Measurements from ENCODE around the gene ALPK1. TPM values are rescaled to one million over a fixed set of nuclear protein-coding genes. Genes with fewer than 3 reads are reported as not detected.

The ALPK1 gene
- total and polyA plus RNA-seq, 2 of the 4 experiments (the other 2 are of a cell fraction), result 3.3 to 7.9 TPM

- DNase-seq, result no peak
- Histone ChIP-seq H3K56ac (ENCODE audit: extremely low read depth, insufficient read depth, low read length) (no peak overlapping the region), H2BK20ac (ENCODE audit: low read depth, low read length) (no peak overlapping the region), H3K4me1 (ENCODE audit: control insufficient read depth, insufficient read depth, low read length) (peaks cover 3% of the 10 kb centered on the region; the same call in 1 of the 2 replicates), H3K4me2 (ENCODE audit: low read depth, low read length) (no peak overlapping the region), H2AK9ac (replicated peaks; ENCODE audit: low read depth, low read length, poor library complexity) (no peak overlapping the region), H3K18ac (ENCODE audit: low read depth, low read length) (no peak overlapping the region), H3K14ac (replicated peaks; ENCODE audit: low read depth, low read length) (no peak overlapping the region), H2BK15ac (ENCODE audit: low read depth, low read length) (no peak overlapping the region), H3K9me3 (ENCODE audit: control insufficient read depth, insufficient read depth, low read length) (no peaks in the 10 kb centered on the region), H4K91ac (ENCODE audit: insufficient read depth, low read depth, low read length) (no peak overlapping the region), H4K20me1 (ENCODE audit: insufficient read depth, low read length) (no peaks in the 10 kb centered on the region), H2AK5ac (ENCODE audit: low read depth, low read length) (no peak overlapping the region), H3K23ac (ENCODE audit: low read depth, low read length) (no peak overlapping the region), H3K9me1 (ENCODE audit: insufficient read depth, low read length) (peaks cover 3% of the 10 kb centered on the region; the same call in 1 of the 2 replicates), H2AFZ (replicated peaks; ENCODE audit: low read length, poor library complexity) (no peak overlapping the region), H3K79me1 (ENCODE audit: low read depth in 1 of 2, low read length in 2 of 2) (no peaks in the 10 kb centered on the region), H3K27me3 (ENCODE audit: control insufficient read depth, insufficient read depth, low read length) (no peaks in the 10 kb centered on the region), H4K8ac (ENCODE audit: low read depth in 2 of 2, low read length in 2 of 2) (no peak overlapping the region), H4K5ac (ENCODE audit: low read depth, low read length) (no peak overlapping the region), H2BK120ac (ENCODE audit: low read depth, low read length) (no peak overlapping the region), H3K27ac (ENCODE audit: insufficient read depth, low read length) (no peak overlapping the region), H3K9ac (ENCODE audit: low read depth, low read length) (no peak overlapping the region), H3K4me3 (ENCODE audit: insufficient read depth, low read depth, low read length) (no peak overlapping the region), H3K4ac (ENCODE audit: low read depth, low read length) (no peak overlapping the region), H2BK5ac (ENCODE audit: low read depth, low read length, poor library complexity, severe bottlenecking) (no peak overlapping the region), H3K36me3 (ENCODE audit: control insufficient read depth, insufficient read depth, low read length) (no peaks in the 10 kb centered on the region)
- BruUV-seq (replicated peaks), result no TSS peak
- TF ChIP-seq NFE2L2 (IDR thresholded peaks at IDR 0.05; ENCODE audit: low read depth, low read length) (no peak), CEBPB (IDR thresholded peaks at IDR 0.05; ENCODE audit: low read depth, low read length) (no peak), MAFK (IDR thresholded peaks at IDR 0.05; ENCODE audit: low read depth, low read length) (no peak), RCOR1 (IDR thresholded peaks at IDR 0.05; ENCODE audit: insufficient replicate concordance, low read length) (no peak), CHD1 (IDR thresholded peaks at IDR 0.05; ENCODE audit: low read depth, low read length) (no peak)
- in situ Hi-C loops (cut with MboI; ENCODE audit: low sequenced_read_pairs) (loop anchor here (25.0 kb wide), 1 partner anchor 594 kb away; no protein-coding TSS in a partner anchor), dilution Hi-C loops (cut with HindIII; ENCODE audit: low sequenced_read_pairs, unreplicated experiment) (loop anchor here (25.0 kb wide), 1 partner anchor 269 kb away; no protein-coding TSS in a partner anchor), intact Hi-C loops (cut with micrococcal nuclease) (no loop called here)
- ChIA-PET CTCF (no interaction called here), POLR2A (ENCODE audit: unreplicated experiment) (no interaction called here)
- 38% methylated on average over 3 of the region's 10 CpGs; no CpG with 5 or more reads in 1 of the 2 experiments for WGBS, 2 experiments (ENCODE audit: extremely low coverage in 2 of 2, insufficient read length in 1 of 2)
- peak; percentile 60 for ATAC-seq (ENCODE audit: low read depth)
Observed at GRCh38 chr4:112343330-112344080, 46.3 kb downstream of the ALPK1 start.
